Stomach (tissue), 9 donors: ENCODE measurements around the gene STK17B. TPM values are rescaled to one million over a fixed set of nuclear protein-coding genes. Genes with fewer than 3 reads are reported as not detected.

ENCODE experiments used
- DNase-seq, 2 donors: peaks; one replicate each; pipeline versions ENCODE4 v3.0.0 to v3.0.0-alpha.2; 2013 to 2019
- H3K27ac ChIP-seq, 5 donors: fragments of 200-600 bp in 4 of 5; sonication (generic) in 4 of 5; one replicate each; pipeline ENCODE4 v1.5.1; 2013 to 2019; ENCODE audit warnings: mild to moderate bottlenecking in 1 of 5, moderate library complexity in 1 of 5
- H3K27me3 ChIP-seq, 3 donors: fragments of 200-600 bp; sonication (generic); one replicate each; pipeline ENCODE4 v1.5.1; 2017 to 2019; ENCODE audit warnings: mixed run types in 1 of 3
- H3K36me3 ChIP-seq, 4 donors: fragments of 200-600 bp; sonication (generic); 1 replicate in 3 of 4; 2 replicates in 1 of 4; pipeline ENCODE4 v1.5.1; 2016 to 2019
- H3K4me1 ChIP-seq, 4 donors: fragments of 200-600 bp; sonication (generic); one replicate each; pipeline ENCODE4 v1.5.1; 2016 to 2019
- H3K4me3 ChIP-seq, 4 donors: fragments of 200-600 bp; sonication (generic) in 3 of 4; one replicate each; pipeline ENCODE4 v1.5.1; 2016 to 2019; ENCODE audit warnings: mild to moderate bottlenecking in 1 of 4
- H3K9me3 ChIP-seq, 4 donors: fragments of 200-600 bp; sonication (generic); one replicate each; pipeline ENCODE4 v1.5.1; 2016 to 2019
- CTCF ChIP-seq, 7 experiments: fragments of 450-650 bp in 4 of 7; fragments of 200-600 bp in 3 of 7; sonication (generic) in 3 of 7; IDR thresholded peaks; one replicate each; pipeline ENCODE4 v1.5.1; 2016 to 2019; ENCODE audit warnings: antibody characterized with exemption in 7 of 7, control low read depth in 2 of 7, mild to moderate bottlenecking in 1 of 7
- EP300 ChIP-seq: sonication (generic); formaldehyde crosslinking; IDR thresholded peaks from one replicate; pipeline ENCODE4 v1.6.1; 2017; ENCODE audit warnings: antibody characterized with exemption
- POLR2A ChIP-seq, 4 donors: fragments of 450-650 bp; IDR thresholded peaks; one replicate each; pipeline ENCODE4 v1.6.1; 2016; ENCODE audit warnings: antibody characterized with exemption in 4 of 4, control low read depth in 2 of 4, mild to moderate bottlenecking in 1 of 4, moderate library complexity in 1 of 4
- POLR2AphosphoS5 ChIP-seq, 3 donors: sonication (generic); formaldehyde crosslinking; IDR thresholded peaks; one replicate each; pipeline ENCODE4 v1.6.1; 2016; ENCODE audit warnings: antibody characterized with exemption in 3 of 3
- WGBS, 5 donors: extraction: QIAGEN DNeasy Blood & Tissue Kit in 3 of 5; methylation state at CpG; one replicate each; pipeline versions ENCODE4 v1.1.5 to v1.1.7; 2013 to 2018; 5-methylcytosine and 5-hydroxymethylcytosine counted together
- intact Hi-C: fragments of 100-400 bp; cut with DNase I; formaldehyde crosslinking; loops from one replicate; pipeline ENCODE4 v1.15.1; 2023; ENCODE audit warnings: low total_unique reads
- polyA plus RNA-seq, 3 donors: library from polyadenylated mRNA; stranded (reverse); fragments of 200-250 nt; gene quantifications; one replicate each; pipeline ENCODE4 v1.2.3, GENCODE V29; 2013
- total RNA-seq, 5 donors: library from RNA; depleted of rRNA; stranded (reverse); fragments of >200 nt; gene quantifications; one replicate each; pipeline versions ENCODE4 v1.1.0 to v1.2.3, GENCODE V29; 2014 to 2016
- donor health status: healthy with polysubstance abuse.
- donor health status: Bipolar disorder and iron deficiency.
- donor health status: healthy.

The STK17B gene
- total and polyA plus RNA-seq, 8 donors, result 3.4 to 76.4 (median 10.2) TPM

GRCh38 chr2:196159221-196159892 lies 12.0 kb downstream of the STK17B start:
- TF ChIP-seq EP300 (no peak), CTCF (IDR thresholded peaks at IDR 0.05) (no peak), POLR2AphosphoS5 (IDR thresholded peaks at IDR 0.05) (no peak), POLR2A (IDR thresholded peaks at IDR 0.05) (no peak)
- H3K27ac ChIP-seq, result peak overlapping the region; percentile 47 to 75 (median 55)
- H3K4me3 ChIP-seq, result no peak overlapping the region
- no peaks in the 10 kb centered on the region for H3K9me3 ChIP-seq
- H3K36me3 ChIP-seq, result peaks cover 0 to 29% (median 17%) of the 10 kb centered on the region in 4 donors
- intact Hi-C loops, result no loop called here
- H3K4me1 ChIP-seq, result peaks cover 0 to 35% (median 2%) of the 10 kb centered on the region in 4 donors
- WGBS, 5 donors, result 73 to 77% (median 75%) methylated on average over 5 of the region's 5 CpGs
- no peaks in the 10 kb centered on the region for H3K27me3 ChIP-seq
- no peak for DNase-seq

GRCh38 chr2:196155575-196155974 lies 15.8 kb downstream of the STK17B start:
- no peaks in the 10 kb centered on the region for H3K9me3 ChIP-seq
- peaks cover 0 to 40% (median 23%) of the 10 kb centered on the region in 4 donors for H3K36me3 ChIP-seq
- WGBS, 5 donors, result 13 to 28% (median 22%) methylated on average over 2 of the region's 2 CpGs
- peaks cover 0 to 28% (median 2%) of the 10 kb centered on the region in 4 donors for H3K4me1 ChIP-seq
- intact Hi-C loops, result no loop called here
- DNase-seq, result no peak
- no peak for TF ChIP-seq POLR2AphosphoS5 (IDR thresholded peaks at IDR 0.05)
- no peak for TF ChIP-seq POLR2A (IDR thresholded peaks at IDR 0.05)
- no peaks in the 10 kb centered on the region for H3K27me3 ChIP-seq
- no peak overlapping the region for H3K27ac ChIP-seq
- H3K4me3 ChIP-seq, result no peak overlapping the region

- H3K9me3 ChIP-seq, result no peaks in the 10 kb centered on the region
- no peaks in the 10 kb centered on the region for H3K27me3 ChIP-seq
- H3K4me1 ChIP-seq, result peaks cover 0 to 25% (median 0%) of the 10 kb centered on the region in 4 donors
- peaks cover 0 to 40% (median 23%) of the 10 kb centered on the region in 4 donors for H3K36me3 ChIP-seq
- DNase-seq, result no peak
- H3K4me3 ChIP-seq, result no peak overlapping the region
- WGBS, 5 donors, result 92 to 97% (median 93%) methylated on average over 2 of the region's 2 CpGs
- intact Hi-C loops, result no loop called here
- TF ChIP-seq POLR2A (IDR thresholded peaks at IDR 0.05), result no peak
- TF ChIP-seq EP300, result no peak
- TF ChIP-seq POLR2AphosphoS5 (IDR thresholded peaks at IDR 0.05), result no peak
- no peak for TF ChIP-seq CTCF (IDR thresholded peaks at IDR 0.05)
- no peak overlapping the region for H3K27ac ChIP-seq
Observed at GRCh38 chr2:196153480-196153879, 17.9 kb downstream of the STK17B start.

- Histone ChIP-seq H3K27ac (no peak overlapping the region), H3K4me3 (no peak overlapping the region), H3K36me3 (peaks cover 0 to 52% (median 28%) of the 10 kb centered on the region in 4 donors), H3K4me1 (peaks cover 0 to 27% (median 5%) of the 10 kb centered on the region in 4 donors), H3K9me3 (no peaks in the 10 kb centered on the region), H3K27me3 (no peaks in the 10 kb centered on the region)
- 53 to 70% (median 57%) methylated on average over 3 of the region's 3 CpGs for WGBS, 5 donors
- DNase-seq, result no peak
- intact Hi-C loops, result no loop called here
- TF ChIP-seq POLR2A (IDR thresholded peaks at IDR 0.05) (no peak), CTCF (IDR thresholded peaks at IDR 0.05) (no peak)
Observed at GRCh38 chr2:196149948-196150347, 21.4 kb downstream of the STK17B start.

- TF ChIP-seq POLR2AphosphoS5 (IDR thresholded peaks at IDR 0.05), result no peak
- no peak for TF ChIP-seq EP300
- TF ChIP-seq POLR2A (IDR thresholded peaks at IDR 0.05), result no peak
- no peak for TF ChIP-seq CTCF (IDR thresholded peaks at IDR 0.05)
- peaks cover 0 to 52% (median 26%) of the 10 kb centered on the region in 4 donors for H3K36me3 ChIP-seq
- H3K27me3 ChIP-seq, result no peaks in the 10 kb centered on the region
- no peaks in the 10 kb centered on the region for H3K9me3 ChIP-seq
- no peak for DNase-seq
- no peak overlapping the region for H3K27ac ChIP-seq
- intact Hi-C loops, result no loop called here
- H3K4me1 ChIP-seq, result peaks cover 0 to 27% (median 5%) of the 10 kb centered on the region in 4 donors
- WGBS, 5 donors, result 58 to 76% (median 63%) methylated on average over 2 of the region's 2 CpGs
- no peak overlapping the region for H3K4me3 ChIP-seq
Observed at GRCh38 chr2:196148736-196149135, 22.6 kb downstream of the STK17B start.
